HEK293 (cell line): ENCODE results near the gene SESTD1.

Experiments used
- CTCF ChIA-PET: fragments of 350-600 bp; formaldehyde crosslinking; extraction: SDS; loops from one replicate; lab custom pipeline; 2021; ENCODE audit warnings: antibody characterized with exemption; lab: Yijun Ruan, JAX
- POLR2A ChIA-PET: fragments of 300-600 bp; formaldehyde crosslinking; extraction: SDS; loops from one replicate; lab custom pipeline; 2020; ENCODE audit warnings: antibody characterized with exemption, inconsistent platforms; lab: Yijun Ruan, JAX
- H3K27ac ChIP-seq: fragments of 200-500 bp; sonication (Bioruptor generic); 2 replicates; pipeline ENCODE4 v1.5.1; 2014; ENCODE audit warnings: low read depth, low read length, control low read depth, inconsistent platforms; ENCODE audit errors: extremely low read depth
- H3K36me3 ChIP-seq, 2 experiments: fragments of 200-500 bp in 1 of 2; sonication (Bioruptor generic) in 1 of 2; 1 replicate in 1 of 2; 2 replicates in 1 of 2; pipeline ENCODE4 v1.5.1; 2014 to 2017; ENCODE audit warnings: inconsistent platforms in 2 of 2, low read length in 2 of 2; ENCODE audit not compliant: control insufficient read depth in 2 of 2, insufficient read depth in 1 of 2
- H3K4me1 ChIP-seq: fragments of 200-500 bp; sonication (Bioruptor generic); 2 replicates; pipeline ENCODE4 v1.5.1; 2014; ENCODE audit warnings: mild to moderate bottlenecking, low read length, inconsistent platforms; ENCODE audit not compliant: control insufficient read depth, insufficient read depth
- H3K4me3 ChIP-seq: 2 replicates; pipeline ENCODE4 v1.5.1; 2011; ENCODE audit warnings: low read depth, mild to moderate bottlenecking, control low read depth, low read length, moderate library complexity
- H3K9me3 ChIP-seq: fragments of 200-500 bp; sonication (Bioruptor generic); 2 replicates; pipeline ENCODE4 v1.5.1; 2014; ENCODE audit warnings: low read depth, low read length, inconsistent platforms; ENCODE audit not compliant: control insufficient read depth, insufficient read depth
- FEZF1 ChIP-seq: fragments of 450-650 bp; formaldehyde crosslinking; IDR thresholded peaks from 2 replicates; pipeline ENCODE4 v1.5.1; 2016; ENCODE audit warnings: missing biosample characterization, missing genetic modification characterization
- SP7 ChIP-seq: fragments of 450-650 bp; formaldehyde crosslinking; IDR thresholded peaks from 2 replicates; pipeline ENCODE4 v1.5.1; 2016; ENCODE audit warnings: missing biosample characterization, missing genetic modification characterization
- ZBTB8A ChIP-seq: fragments of 450-650 bp; formaldehyde crosslinking; IDR thresholded peaks from 2 replicates; pipeline ENCODE4 v1.5.1; 2016; ENCODE audit warnings: missing biosample characterization, missing genetic modification characterization
- ZNF121 ChIP-seq: fragments of 450-650 bp; formaldehyde crosslinking; IDR thresholded peaks from 2 replicates; pipeline ENCODE4 v1.5.1; 2016; ENCODE audit warnings: missing biosample characterization, missing genetic modification characterization
- ZNF16 ChIP-seq: fragments of 450-650 bp; formaldehyde crosslinking; IDR thresholded peaks from 2 replicates; pipeline ENCODE4 v1.5.1; 2016; ENCODE audit warnings: low read depth, missing biosample characterization, missing genetic modification characterization
- ZNF214 ChIP-seq: fragments of 450-650 bp; formaldehyde crosslinking; IDR thresholded peaks from 2 replicates; pipeline ENCODE4 v1.5.1; 2017; ENCODE audit warnings: missing biosample characterization, mild to moderate bottlenecking, missing genetic modification characterization, borderline replicate concordance
- ZNF23 ChIP-seq: fragments of 450-650 bp; formaldehyde crosslinking; IDR thresholded peaks from 2 replicates; pipeline ENCODE4 v1.5.1; 2016; ENCODE audit warnings: missing biosample characterization, missing genetic modification characterization, borderline replicate concordance
- ZNF311 ChIP-seq: fragments of 450-650 bp; formaldehyde crosslinking; IDR thresholded peaks from 2 replicates; pipeline ENCODE4 v1.5.1; 2017; ENCODE audit warnings: missing biosample characterization, missing genetic modification characterization, borderline replicate concordance
- ZNF335 ChIP-seq: fragments of 450-650 bp; formaldehyde crosslinking; conservative IDR thresholded peaks from 2 replicates; pipeline ENCODE4 v1.5.1; 2016; ENCODE audit warnings: missing biosample characterization, missing genetic modification characterization
- ZNF394 ChIP-seq: fragments of 450-650 bp; formaldehyde crosslinking; IDR thresholded peaks from 2 replicates; pipeline ENCODE4 v1.5.1; 2016; ENCODE audit warnings: missing biosample characterization, missing genetic modification characterization, mild to moderate bottlenecking, moderate library complexity, borderline replicate concordance
- ZNF426 ChIP-seq: fragments of 450-650 bp; formaldehyde crosslinking; IDR thresholded peaks from 2 replicates; pipeline ENCODE4 v1.5.1; 2017; ENCODE audit warnings: missing biosample characterization, missing genetic modification characterization, mild to moderate bottlenecking, inconsistent platforms, moderate library complexity
- ZNF610 ChIP-seq: fragments of 450-650 bp; formaldehyde crosslinking; IDR thresholded peaks from 2 replicates; pipeline ENCODE4 v1.5.1; 2016; ENCODE audit warnings: missing biosample characterization, missing genetic modification characterization, borderline replicate concordance
- ZNF623 ChIP-seq: fragments of 450-650 bp; formaldehyde crosslinking; IDR thresholded peaks from 2 replicates; pipeline ENCODE4 v1.5.1; 2016; ENCODE audit warnings: missing biosample characterization, missing genetic modification characterization
- ZXDB ChIP-seq: fragments of 450-650 bp; formaldehyde crosslinking; IDR thresholded peaks from 2 replicates; pipeline ENCODE4 v1.5.1; 2016; ENCODE audit warnings: missing biosample characterization, missing genetic modification characterization
- TF ChIP-seq, protein P1 (sequence below): fragments of 450-650 bp; formaldehyde crosslinking; IDR thresholded peaks from 2 replicates; pipeline ENCODE4 v1.5.1; 2016; ENCODE audit warnings: missing biosample characterization, missing genetic modification characterization, low read depth
- TF ChIP-seq, protein P2 (sequence below): fragments of 450-650 bp; formaldehyde crosslinking; IDR thresholded peaks from 2 replicates; pipeline ENCODE4 v1.5.1; 2016; ENCODE audit warnings: missing biosample characterization, missing genetic modification characterization
- TF ChIP-seq, protein P3 (sequence below): fragments of 450-650 bp; formaldehyde crosslinking; IDR thresholded peaks from 2 replicates; pipeline ENCODE4 v1.5.1; 2016; ENCODE audit warnings: missing biosample characterization, missing genetic modification characterization
- TF ChIP-seq, protein P4 (sequence below): fragments of 450-650 bp; formaldehyde crosslinking; IDR thresholded peaks from 2 replicates; pipeline ENCODE4 v1.5.1; 2016; ENCODE audit warnings: missing biosample characterization, missing genetic modification characterization
- TF ChIP-seq, protein P5 (sequence below): fragments of 450-650 bp; formaldehyde crosslinking; IDR thresholded peaks from 2 replicates; pipeline ENCODE4 v1.5.1; 2017; ENCODE audit warnings: missing biosample characterization, missing genetic modification characterization
- TF ChIP-seq, protein P6 (sequence below): fragments of 450-650 bp; formaldehyde crosslinking; IDR thresholded peaks from 2 replicates; pipeline ENCODE4 v1.5.1; 2016; ENCODE audit warnings: missing biosample characterization, missing genetic modification characterization, low read depth

Gene SESTD1

GRCh38 chr2:179179719-179180118 is 84.9 kb downstream of the SESTD1 start:
- Histone ChIP-seq H3K36me3 (peaks cover 0 to 20% of the 10 kb centered on the region in 2 experiments), H3K4me1 (no peaks in the 10 kb centered on the region; the same call in 1 of the 2 replicates), H3K9me3 (no peaks in the 10 kb centered on the region), H3K4me3 (no peak overlapping the region), H3K27ac (no peak overlapping the region)
- TF ChIP-seq ZNF623 (tag by site-specific recombination), result peak; percentile 71
- TF ChIP-seq, protein P1, sequence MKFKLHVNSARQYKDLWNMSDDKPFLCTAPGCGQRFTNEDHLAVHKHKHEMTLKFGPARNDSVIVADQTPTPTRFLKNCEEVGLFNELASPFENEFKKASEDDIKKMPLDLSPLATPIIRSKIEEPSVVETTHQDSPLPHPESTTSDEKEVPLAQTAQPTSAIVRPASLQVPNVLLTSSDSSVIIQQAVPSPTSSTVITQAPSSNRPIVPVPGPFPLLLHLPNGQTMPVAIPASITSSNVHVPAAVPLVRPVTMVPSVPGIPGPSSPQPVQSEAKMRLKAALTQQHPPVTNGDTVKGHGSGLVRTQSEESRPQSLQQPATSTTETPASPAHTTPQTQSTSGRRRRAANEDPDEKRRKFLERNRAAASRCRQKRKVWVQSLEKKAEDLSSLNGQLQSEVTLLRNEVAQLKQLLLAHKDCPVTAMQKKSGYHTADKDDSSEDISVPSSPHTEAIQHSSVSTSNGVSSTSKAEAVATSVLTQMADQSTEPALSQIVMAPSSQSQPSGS, result no peak
- CTCF ChIA-PET, result no interaction called here
- POLR2A ChIA-PET, result no interaction called here

DNA sequence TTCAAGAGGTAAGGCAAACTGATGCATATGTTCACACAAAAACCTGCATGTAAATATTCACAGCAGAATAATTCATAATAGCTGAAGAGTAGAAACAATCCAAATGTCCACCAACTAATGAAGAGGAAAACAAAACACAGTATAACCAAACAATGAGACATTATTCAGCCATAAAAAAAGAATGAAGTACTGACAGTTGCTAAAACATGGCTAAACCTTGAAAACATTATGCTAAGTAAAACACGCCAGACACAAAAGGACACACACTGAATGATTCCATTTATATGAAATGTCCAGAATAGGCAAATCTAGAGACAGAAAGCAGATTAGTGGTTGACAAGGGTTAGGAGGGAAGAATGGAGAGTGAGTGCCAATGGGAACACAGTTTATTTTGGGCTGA is 86.9 kb downstream of the SESTD1 start:
- Histone ChIP-seq H3K9me3 (no peaks in the 10 kb centered on the region), H3K27ac (no peak overlapping the region)
- TF ChIP-seq ZNF23 (no peak), ZNF610 (tag by site-specific recombination) (no peak), ZNF623 (tag by site-specific recombination) (no peak), ZNF335 (tag by site-specific recombination) (no peak), SP7 (tag by site-specific recombination) (no peak), ZBTB8A (tag by site-specific recombination) (no peak), ZNF311 (tag by site-specific recombination) (no peak), ZNF426 (tag by site-specific recombination) (no peak), ZNF394 (tag by site-specific recombination) (no peak), ZXDB (tag by site-specific recombination) (no peak), FEZF1 (tag by site-specific recombination) (no peak), ZNF214 (tag by site-specific recombination) (no peak), ZNF121 (tag by site-specific recombination) (no peak), ZNF16 (tag by site-specific recombination) (no peak)
- TF ChIP-seq, protein P2, sequence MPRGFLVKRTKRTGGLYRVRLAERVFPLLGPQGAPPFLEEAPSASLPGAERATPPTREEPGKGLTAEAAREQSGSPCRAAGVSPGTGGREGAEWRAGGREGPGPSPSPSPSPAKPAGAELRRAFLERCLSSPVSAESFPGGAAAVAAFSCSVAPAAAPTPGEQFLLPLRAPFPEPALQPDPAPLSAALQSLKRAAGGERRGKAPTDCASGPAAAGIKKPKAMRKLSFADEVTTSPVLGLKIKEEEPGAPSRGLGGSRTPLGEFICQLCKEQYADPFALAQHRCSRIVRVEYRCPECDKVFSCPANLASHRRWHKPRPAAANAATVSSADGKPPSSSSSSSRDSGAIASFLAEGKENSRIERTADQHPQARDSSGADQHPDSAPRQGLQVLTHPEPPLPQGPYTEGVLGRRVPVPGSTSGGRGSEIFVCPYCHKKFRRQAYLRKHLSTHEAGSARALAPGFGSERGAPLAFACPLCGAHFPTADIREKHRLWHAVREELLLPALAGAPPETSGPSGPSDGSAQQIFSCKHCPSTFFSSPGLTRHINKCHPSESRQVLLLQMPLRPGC, result no peak
- TF ChIP-seq, protein P3, sequence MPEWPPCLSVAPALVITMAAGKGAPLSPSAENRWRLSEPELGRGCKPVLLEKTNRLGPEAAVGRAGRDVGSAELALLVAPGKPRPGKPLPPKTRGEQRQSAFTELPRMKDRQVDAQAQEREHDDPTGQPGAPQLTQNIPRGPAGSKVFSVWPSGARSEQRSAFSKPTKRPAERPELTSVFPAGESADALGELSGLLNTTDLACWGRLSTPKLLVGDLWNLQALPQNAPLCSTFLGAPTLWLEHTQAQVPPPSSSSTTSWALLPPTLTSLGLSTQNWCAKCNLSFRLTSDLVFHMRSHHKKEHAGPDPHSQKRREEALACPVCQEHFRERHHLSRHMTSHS (tag by site-specific recombination), result no peak
- TF ChIP-seq, protein P4, sequence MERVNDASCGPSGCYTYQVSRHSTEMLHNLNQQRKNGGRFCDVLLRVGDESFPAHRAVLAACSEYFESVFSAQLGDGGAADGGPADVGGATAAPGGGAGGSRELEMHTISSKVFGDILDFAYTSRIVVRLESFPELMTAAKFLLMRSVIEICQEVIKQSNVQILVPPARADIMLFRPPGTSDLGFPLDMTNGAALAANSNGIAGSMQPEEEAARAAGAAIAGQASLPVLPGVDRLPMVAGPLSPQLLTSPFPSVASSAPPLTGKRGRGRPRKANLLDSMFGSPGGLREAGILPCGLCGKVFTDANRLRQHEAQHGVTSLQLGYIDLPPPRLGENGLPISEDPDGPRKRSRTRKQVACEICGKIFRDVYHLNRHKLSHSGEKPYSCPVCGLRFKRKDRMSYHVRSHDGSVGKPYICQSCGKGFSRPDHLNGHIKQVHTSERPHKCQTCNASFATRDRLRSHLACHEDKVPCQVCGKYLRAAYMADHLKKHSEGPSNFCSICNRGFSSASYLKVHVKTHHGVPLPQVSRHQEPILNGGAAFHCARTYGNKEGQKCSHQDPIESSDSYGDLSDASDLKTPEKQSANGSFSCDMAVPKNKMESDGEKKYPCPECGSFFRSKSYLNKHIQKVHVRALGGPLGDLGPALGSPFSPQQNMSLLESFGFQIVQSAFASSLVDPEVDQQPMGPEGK, result no peak
- TF ChIP-seq, protein P5, sequence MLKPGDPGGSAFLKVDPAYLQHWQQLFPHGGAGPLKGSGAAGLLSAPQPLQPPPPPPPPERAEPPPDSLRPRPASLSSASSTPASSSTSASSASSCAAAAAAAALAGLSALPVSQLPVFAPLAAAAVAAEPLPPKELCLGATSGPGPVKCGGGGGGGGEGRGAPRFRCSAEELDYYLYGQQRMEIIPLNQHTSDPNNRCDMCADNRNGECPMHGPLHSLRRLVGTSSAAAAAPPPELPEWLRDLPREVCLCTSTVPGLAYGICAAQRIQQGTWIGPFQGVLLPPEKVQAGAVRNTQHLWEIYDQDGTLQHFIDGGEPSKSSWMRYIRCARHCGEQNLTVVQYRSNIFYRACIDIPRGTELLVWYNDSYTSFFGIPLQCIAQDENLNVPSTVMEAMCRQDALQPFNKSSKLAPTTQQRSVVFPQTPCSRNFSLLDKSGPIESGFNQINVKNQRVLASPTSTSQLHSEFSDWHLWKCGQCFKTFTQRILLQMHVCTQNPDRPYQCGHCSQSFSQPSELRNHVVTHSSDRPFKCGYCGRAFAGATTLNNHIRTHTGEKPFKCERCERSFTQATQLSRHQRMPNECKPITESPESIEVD (tag by site-specific recombination), result no peak
- TF ChIP-seq, protein P6, sequence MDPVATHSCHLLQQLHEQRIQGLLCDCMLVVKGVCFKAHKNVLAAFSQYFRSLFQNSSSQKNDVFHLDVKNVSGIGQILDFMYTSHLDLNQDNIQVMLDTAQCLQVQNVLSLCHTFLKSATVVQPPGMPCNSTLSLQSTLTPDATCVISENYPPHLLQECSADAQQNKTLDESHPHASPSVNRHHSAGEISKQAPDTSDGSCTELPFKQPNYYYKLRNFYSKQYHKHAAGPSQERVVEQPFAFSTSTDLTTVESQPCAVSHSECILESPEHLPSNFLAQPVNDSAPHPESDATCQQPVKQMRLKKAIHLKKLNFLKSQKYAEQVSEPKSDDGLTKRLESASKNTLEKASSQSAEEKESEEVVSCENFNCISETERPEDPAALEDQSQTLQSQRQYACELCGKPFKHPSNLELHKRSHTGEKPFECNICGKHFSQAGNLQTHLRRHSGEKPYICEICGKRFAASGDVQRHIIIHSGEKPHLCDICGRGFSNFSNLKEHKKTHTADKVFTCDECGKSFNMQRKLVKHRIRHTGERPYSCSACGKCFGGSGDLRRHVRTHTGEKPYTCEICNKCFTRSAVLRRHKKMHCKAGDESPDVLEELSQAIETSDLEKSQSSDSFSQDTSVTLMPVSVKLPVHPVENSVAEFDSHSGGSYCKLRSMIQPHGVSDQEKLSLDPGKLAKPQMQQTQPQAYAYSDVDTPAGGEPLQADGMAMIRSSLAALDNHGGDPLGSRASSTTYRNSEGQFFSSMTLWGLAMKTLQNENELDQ (tag by site-specific recombination), result no peak
- TF ChIP-seq, all 188 proteins: peak for 0
- ChIA-PET POLR2A (no interaction called here), CTCF (no interaction called here)
- Histone ChIP-seq H3K36me3 (peaks cover 0 to 20% of the 10 kb centered on the region in 2 experiments), H3K4me1 (no peaks in the 10 kb centered on the region; the same call in 1 of the 2 replicates), H3K4me3 (no peak overlapping the region)
